Parathyroid adenoma (tissue), 2 donors: ENCODE data around the gene KANK4.

ENCODE experiments used
- H2AFZ ChIP-seq: fragments of 300-600 bp; sonication (generic); one replicate; pipeline ENCODE4 v1.7.0; 2017; ENCODE audit warnings: antibody characterized with exemption, mild to moderate bottlenecking
- H3K27ac ChIP-seq: fragments of 300-600 bp; sonication (generic); one replicate; pipeline ENCODE4 v1.7.0; 2017
- H3K27me3 ChIP-seq: fragments of 300-600 bp; sonication (generic); one replicate; pipeline ENCODE4 v1.7.0; 2017; ENCODE audit warnings: low read length; ENCODE audit not compliant: control insufficient read depth, insufficient read depth
- H3K36me3 ChIP-seq: fragments of 300-600 bp; sonication (generic); one replicate; pipeline ENCODE4 v1.7.0; 2017; ENCODE audit warnings: low read length; ENCODE audit not compliant: control insufficient read depth, insufficient read depth
- H3K4me1 ChIP-seq: fragments of 300-600 bp; sonication (generic); one replicate; pipeline ENCODE4 v1.7.0; 2017; ENCODE audit warnings: control low read depth
- H3K4me2 ChIP-seq: fragments of 300-600 bp; sonication (generic); one replicate; pipeline ENCODE4 v1.7.0; 2017; ENCODE audit warnings: low read length
- H3K4me3 ChIP-seq: fragments of 300-600 bp; sonication (generic); one replicate; pipeline ENCODE4 v1.7.0; 2017; ENCODE audit warnings: low read depth, low read length
- H3K79me2 ChIP-seq: fragments of 300-600 bp; sonication (generic); one replicate; pipeline ENCODE4 v1.7.0; 2017; ENCODE audit warnings: control low read depth
- H3K9ac ChIP-seq: fragments of 300-600 bp; sonication (generic); one replicate; pipeline ENCODE4 v1.7.0; 2017; ENCODE audit warnings: mild to moderate bottlenecking
- H3K9me3 ChIP-seq: fragments of 300-600 bp; sonication (generic); one replicate; pipeline ENCODE4 v1.7.0; 2017; ENCODE audit warnings: low read length; ENCODE audit not compliant: control insufficient read depth
- TF ChIP-seq, protein P1 (sequence below): fragments of 300-600 bp; sonication (generic); IDR thresholded peaks from one replicate; pipeline ENCODE4 v1.7.0; 2017; ENCODE audit warnings: antibody characterized with exemption, mild to moderate bottlenecking
- donor health status: primary hyperparathyroidism.

The KANK4 gene

DNA sequence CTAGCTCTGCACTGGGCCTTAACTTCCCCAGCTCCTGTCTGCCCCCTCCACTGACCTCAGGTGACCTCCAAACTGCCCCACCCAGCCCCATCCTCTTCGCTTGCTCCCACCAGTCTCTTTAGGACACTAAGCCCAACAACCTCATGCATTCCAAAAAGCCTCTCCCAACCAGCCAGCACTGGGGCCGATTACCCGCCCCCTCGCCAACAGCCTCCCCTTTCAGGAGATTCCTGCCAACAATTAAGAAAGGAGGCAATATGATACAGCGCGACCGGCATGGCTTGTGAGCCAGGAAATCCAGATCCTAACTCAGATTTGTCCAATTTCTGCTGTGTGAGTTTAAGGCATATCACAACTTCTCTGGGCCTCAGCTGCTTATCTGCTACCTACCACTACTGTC is 14.7 kb downstream of the KANK4 start:
- no peaks in the 10 kb centered on the region for H3K27me3 ChIP-seq
- H3K9me3 ChIP-seq, result no peaks in the 10 kb centered on the region
- no peak overlapping the region for H3K4me2 ChIP-seq
- H3K4me1 ChIP-seq, result no peaks in the 10 kb centered on the region
- H2AFZ ChIP-seq, result no peak overlapping the region
- H3K4me3 ChIP-seq, result no peak overlapping the region
- H3K27ac ChIP-seq, result no peak overlapping the region
- H3K79me2 ChIP-seq, result no peaks in the 10 kb centered on the region
- H3K36me3 ChIP-seq, result no peaks in the 10 kb centered on the region
- TF ChIP-seq, protein P1, sequence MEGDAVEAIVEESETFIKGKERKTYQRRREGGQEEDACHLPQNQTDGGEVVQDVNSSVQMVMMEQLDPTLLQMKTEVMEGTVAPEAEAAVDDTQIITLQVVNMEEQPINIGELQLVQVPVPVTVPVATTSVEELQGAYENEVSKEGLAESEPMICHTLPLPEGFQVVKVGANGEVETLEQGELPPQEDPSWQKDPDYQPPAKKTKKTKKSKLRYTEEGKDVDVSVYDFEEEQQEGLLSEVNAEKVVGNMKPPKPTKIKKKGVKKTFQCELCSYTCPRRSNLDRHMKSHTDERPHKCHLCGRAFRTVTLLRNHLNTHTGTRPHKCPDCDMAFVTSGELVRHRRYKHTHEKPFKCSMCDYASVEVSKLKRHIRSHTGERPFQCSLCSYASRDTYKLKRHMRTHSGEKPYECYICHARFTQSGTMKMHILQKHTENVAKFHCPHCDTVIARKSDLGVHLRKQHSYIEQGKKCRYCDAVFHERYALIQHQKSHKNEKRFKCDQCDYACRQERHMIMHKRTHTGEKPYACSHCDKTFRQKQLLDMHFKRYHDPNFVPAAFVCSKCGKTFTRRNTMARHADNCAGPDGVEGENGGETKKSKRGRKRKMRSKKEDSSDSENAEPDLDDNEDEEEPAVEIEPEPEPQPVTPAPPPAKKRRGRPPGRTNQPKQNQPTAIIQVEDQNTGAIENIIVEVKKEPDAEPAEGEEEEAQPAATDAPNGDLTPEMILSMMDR, result no peak
- no peak overlapping the region for H3K9ac ChIP-seq

DNA sequence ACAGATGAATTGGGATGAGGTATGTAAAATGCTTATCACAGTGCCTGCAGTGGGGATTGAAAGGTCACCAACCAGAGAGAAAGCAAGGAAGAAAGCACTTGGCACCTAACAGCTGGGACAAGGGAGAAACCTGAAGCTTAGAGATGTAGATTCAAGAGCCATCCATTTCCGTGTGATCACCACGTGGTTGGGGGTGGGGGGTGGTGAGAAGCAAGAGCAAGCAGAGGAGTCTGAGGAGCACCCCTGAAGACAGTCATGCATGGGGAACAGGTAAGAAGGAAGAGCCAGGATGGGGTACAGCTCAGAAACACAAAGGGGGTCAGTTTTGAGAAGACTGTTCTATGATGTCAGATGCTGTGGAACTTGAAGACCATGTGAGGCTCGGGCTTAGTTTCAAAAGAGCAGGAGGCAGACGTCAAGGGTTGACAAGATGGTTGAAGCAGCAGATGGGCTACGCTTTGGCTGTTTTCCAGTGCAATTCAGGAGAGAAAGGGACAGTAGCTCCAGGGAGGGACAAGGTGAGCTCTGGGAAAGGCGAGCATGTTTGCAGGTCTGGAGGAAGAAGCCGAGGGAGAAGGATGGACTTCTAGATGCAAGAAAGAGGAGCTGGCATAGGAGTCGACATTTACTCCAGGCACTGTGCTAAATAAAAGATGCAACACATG is 17.4 kb downstream of the KANK4 start:
- Histone ChIP-seq H3K36me3 (no peaks in the 10 kb centered on the region), H3K9ac (no peak overlapping the region), H3K79me2 (no peaks in the 10 kb centered on the region), H3K9me3 (no peaks in the 10 kb centered on the region), H3K27ac (no peak overlapping the region), H2AFZ (no peak overlapping the region), H3K27me3 (no peaks in the 10 kb centered on the region), H3K4me1 (no peaks in the 10 kb centered on the region), H3K4me3 (no peak overlapping the region), H3K4me2 (no peak overlapping the region)
- TF ChIP-seq, protein P1, result no peak

DNA sequence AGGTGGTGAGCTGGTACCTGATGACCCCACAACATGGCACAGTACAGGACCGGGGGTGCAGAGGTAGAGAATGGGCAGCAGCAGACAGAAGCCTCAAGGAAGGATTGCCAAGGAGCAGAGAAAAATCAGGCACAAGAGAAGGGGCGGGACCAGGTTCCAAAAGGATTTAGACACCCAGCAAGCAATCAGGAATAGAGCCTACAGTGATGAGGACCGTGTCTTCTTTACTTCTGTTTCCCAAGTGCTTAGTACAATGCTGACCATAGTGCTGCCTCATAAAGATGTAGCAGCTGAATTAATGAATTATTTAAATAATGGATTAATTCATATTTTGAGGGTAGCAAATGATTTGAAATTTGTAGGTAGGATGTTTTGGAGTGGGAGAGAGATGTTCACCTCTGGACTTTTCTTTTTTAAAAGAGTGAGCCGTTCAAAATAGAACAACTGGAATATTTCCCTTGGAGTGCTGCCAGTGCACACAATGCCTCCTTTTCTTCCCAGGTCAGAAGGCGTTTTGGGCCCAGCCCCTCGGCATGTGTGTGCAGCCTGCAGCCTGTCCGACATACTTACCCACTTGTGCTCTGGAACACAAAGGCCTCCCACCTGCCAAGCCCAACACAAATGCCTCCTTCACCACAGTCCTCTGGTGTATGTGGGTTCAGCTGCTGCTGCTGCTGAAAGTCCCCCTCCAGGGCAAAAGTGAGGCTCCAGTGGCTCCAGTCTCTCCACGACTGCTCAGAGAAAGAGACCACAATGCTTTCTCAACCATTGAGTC is 19.6 kb downstream of the KANK4 start:
- H3K4me1 ChIP-seq, result no peaks in the 10 kb centered on the region
- no peak overlapping the region for H2AFZ ChIP-seq
- H3K27me3 ChIP-seq, result no peaks in the 10 kb centered on the region
- H3K27ac ChIP-seq, result no peak overlapping the region
- no peak overlapping the region for H3K9ac ChIP-seq
- no peak overlapping the region for H3K4me2 ChIP-seq
- H3K36me3 ChIP-seq, result no peaks in the 10 kb centered on the region
- TF ChIP-seq, protein P1, result no peak
- H3K9me3 ChIP-seq, result no peaks in the 10 kb centered on the region
- no peaks in the 10 kb centered on the region for H3K79me2 ChIP-seq
- no peak overlapping the region for H3K4me3 ChIP-seq

DNA sequence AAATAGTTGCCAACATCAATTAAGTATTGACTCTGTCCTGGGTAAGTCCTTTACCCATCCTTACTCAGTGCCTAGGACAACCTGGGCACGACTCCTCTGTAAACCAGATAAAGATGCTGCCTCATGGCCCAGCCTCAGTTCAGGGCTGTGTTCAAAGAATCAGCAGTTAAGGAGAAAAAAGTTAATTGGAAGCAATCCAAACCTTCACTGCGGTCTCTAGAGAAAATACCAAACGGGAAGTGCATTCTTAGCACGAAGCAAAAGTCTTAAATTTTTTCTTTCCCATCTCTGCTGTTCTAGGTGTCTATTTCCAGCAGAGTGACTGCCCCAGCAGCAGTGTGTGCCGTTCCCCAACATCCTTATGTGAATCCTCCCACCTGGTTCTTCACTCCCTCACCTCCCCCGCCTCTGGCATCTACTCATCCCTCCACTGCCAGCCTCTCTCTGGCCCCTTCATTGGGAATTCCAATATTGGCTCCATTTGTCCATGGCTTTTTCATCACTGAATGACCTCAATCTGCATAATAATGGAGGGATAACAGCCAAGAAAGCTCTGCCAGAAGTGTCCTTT is 23.2 kb downstream of the KANK4 start:
- no peaks in the 10 kb centered on the region for H3K4me1 ChIP-seq
- no peaks in the 10 kb centered on the region for H3K36me3 ChIP-seq
- no peaks in the 10 kb centered on the region for H3K27me3 ChIP-seq
- no peaks in the 10 kb centered on the region for H3K9me3 ChIP-seq
- no peak overlapping the region for H3K9ac ChIP-seq
- no peak overlapping the region for H3K27ac ChIP-seq
- H3K4me3 ChIP-seq, result no peak overlapping the region
- TF ChIP-seq, protein P1, result no peak
- no peaks in the 10 kb centered on the region for H3K79me2 ChIP-seq
- no peak overlapping the region for H2AFZ ChIP-seq
- H3K4me2 ChIP-seq, result no peak overlapping the region
